ENCODE results near the gene MATK.

DNA sequence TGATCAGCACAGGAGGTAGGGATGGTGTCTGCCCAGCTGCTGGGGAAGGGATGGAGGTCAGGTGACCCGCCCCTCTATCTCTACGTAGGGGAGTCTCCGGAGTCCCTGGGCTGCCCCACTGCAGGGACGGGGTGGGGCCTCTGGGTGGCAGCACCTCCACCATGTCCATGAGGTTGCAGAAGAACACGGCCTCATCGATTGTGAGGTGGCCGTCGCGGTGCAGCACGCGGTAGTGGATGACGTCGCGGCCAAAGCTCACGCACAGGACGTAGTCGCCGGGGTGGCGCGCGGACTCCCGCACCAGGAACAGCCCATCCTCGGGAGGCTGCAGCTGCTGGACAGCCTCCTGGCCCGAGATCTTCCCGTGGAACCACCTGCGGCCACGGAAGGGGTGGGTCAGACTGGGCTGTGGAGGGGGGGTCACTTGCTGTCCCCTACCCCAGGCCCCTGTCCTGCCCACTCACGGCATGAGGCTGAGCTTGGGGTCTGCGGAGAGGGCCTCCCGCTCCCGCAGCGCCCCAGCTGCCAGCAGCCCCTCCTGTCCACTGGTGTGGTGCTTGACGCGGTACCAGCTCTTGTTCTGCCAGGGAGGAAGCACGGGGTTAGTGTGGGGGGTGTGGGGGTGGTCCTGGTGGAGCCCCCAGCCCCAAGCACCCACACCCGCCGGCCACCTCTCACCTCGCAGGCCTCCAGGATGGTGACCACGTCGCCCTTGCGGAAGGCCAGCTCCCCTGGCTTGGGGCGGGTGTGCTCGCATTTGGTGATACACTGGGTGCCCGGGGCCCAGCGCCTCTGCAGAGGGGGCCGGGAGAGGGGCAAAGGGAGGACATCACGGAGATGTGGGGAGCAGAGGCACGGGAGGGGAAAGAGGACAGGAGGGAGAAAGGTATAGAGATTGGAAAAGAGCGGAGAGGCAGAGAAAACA, 2.3 kb downstream of the MATK start:
- TF ChIP-seq, protein P1, sequence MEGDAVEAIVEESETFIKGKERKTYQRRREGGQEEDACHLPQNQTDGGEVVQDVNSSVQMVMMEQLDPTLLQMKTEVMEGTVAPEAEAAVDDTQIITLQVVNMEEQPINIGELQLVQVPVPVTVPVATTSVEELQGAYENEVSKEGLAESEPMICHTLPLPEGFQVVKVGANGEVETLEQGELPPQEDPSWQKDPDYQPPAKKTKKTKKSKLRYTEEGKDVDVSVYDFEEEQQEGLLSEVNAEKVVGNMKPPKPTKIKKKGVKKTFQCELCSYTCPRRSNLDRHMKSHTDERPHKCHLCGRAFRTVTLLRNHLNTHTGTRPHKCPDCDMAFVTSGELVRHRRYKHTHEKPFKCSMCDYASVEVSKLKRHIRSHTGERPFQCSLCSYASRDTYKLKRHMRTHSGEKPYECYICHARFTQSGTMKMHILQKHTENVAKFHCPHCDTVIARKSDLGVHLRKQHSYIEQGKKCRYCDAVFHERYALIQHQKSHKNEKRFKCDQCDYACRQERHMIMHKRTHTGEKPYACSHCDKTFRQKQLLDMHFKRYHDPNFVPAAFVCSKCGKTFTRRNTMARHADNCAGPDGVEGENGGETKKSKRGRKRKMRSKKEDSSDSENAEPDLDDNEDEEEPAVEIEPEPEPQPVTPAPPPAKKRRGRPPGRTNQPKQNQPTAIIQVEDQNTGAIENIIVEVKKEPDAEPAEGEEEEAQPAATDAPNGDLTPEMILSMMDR (IDR thresholded peaks at IDR 0.05): peak; percentile 66
- no peak for TF ChIP-seq ELF4 (CRISPR knock-in tag; IDR thresholded peaks at IDR 0.05; ENCODE audit: low read depth)
- TF ChIP-seq CBFB (CRISPR knock-in tag; IDR thresholded peaks at IDR 0.05; ENCODE audit: low read depth): no peak
- TF ChIP-seq CREB1 (CRISPR knock-in tag; IDR thresholded peaks at IDR 0.05): no peak
- no peak for TF ChIP-seq SMAD4 (CRISPR knock-in tag; IDR thresholded peaks at IDR 0.05)
- TF ChIP-seq CREM (CRISPR knock-in tag; IDR thresholded peaks at IDR 0.05): no peak
- TF ChIP-seq MAX (CRISPR knock-in tag; IDR thresholded peaks at IDR 0.05): peak; percentile 91
- TF ChIP-seq, protein P2, sequence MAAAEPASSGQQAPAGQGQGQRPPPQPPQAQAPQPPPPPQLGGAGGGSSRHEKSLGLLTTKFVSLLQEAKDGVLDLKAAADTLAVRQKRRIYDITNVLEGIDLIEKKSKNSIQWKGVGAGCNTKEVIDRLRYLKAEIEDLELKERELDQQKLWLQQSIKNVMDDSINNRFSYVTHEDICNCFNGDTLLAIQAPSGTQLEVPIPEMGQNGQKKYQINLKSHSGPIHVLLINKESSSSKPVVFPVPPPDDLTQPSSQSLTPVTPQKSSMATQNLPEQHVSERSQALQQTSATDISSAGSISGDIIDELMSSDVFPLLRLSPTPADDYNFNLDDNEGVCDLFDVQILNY (CRISPR knock-in tag; IDR thresholded peaks at IDR 0.05): no peak
